Activated CD4-positive, alpha-beta T cell treated with anti-CD3 and anti-CD28 coated beads, Interleukin-2, amount 50 U/mL, for 48 hours (primary cell): ENCODE results near the gene APOBEC3C.
"Not testable (repeated sequence)": the region's sequence is repeated elsewhere in the genome, so short reads cannot be mapped to it uniquely, and the experiment has no call there.

Experiments used
- DNase-seq, 2 experiments: peaks; one replicate each; pipeline ENCODE4 v3.0.0-alpha.2; 2020

Gene APOBEC3C

GRCh38 chr22:39013942-39014722 lies at the start of gene APOBEC3C:
TSS of gene APOBEC3C (plus strand) at chr22:39014257. CDS start at chr22:39014363, 106 bp downstream.
- DNase-seq = peak; percentile 82 to 88

GRCh38 chr22:38964306-38964705 lies 49.8 kb upstream of the APOBEC3C start:
- no peak for DNase-seq

GRCh38 chr22:38964989-38965388 lies 49.1 kb upstream of the APOBEC3C start:
- DNase-seq = no peak

- no peak for DNase-seq
Observed at GRCh38 chr22:38965614-38966379, 48.3 kb upstream of the APOBEC3C start.

- no peak for DNase-seq
Observed at GRCh38 chr22:38966380-38966702, 47.7 kb upstream of the APOBEC3C start.

GRCh38 chr22:38966942-38967341 lies 47.1 kb upstream of the APOBEC3C start:
- DNase-seq = no peak

GRCh38 chr22:38967451-38968450 lies 46.3 kb upstream of the APOBEC3C start:
- DNase-seq = no peak

- DNase-seq = no peak
Observed at GRCh38 chr22:38968801-38969200, 45.3 kb upstream of the APOBEC3C start.

GRCh38 chr22:38970551-38970950 lies 43.5 kb upstream of the APOBEC3C start:
- no peak for DNase-seq

GRCh38 chr22:38971202-38971601 lies 42.9 kb upstream of the APOBEC3C start:
- DNase-seq = no peak

- no peak for DNase-seq
Observed at GRCh38 chr22:38971791-38972190, 42.3 kb upstream of the APOBEC3C start.

GRCh38 chr22:38972558-38972957 lies 41.5 kb upstream of the APOBEC3C start:
- no peak for DNase-seq

GRCh38 chr22:38973289-38974169 lies 40.5 kb upstream of the APOBEC3C start:
- peak; percentile 39 to 52 for DNase-seq

GRCh38 chr22:38974170-38974825 lies 39.8 kb upstream of the APOBEC3C start:
- no peak for DNase-seq

- no peak for DNase-seq
Observed at GRCh38 chr22:38974826-38975175, 39.3 kb upstream of the APOBEC3C start.

- not testable (repeated sequence) for DNase-seq
Observed at GRCh38 chr22:38977289-38977688, 36.8 kb upstream of the APOBEC3C start.

GRCh38 chr22:38980587-38980986 lies 33.5 kb upstream of the APOBEC3C start:
- DNase-seq = not testable (repeated sequence)

- DNase-seq = no peak
Observed at GRCh38 chr22:38981005-38981991, 32.8 kb upstream of the APOBEC3C start.

GRCh38 chr22:38981992-38982927 lies 31.8 kb upstream of the APOBEC3C start, which contains the start of gene APOBEC3B:
TSS of gene APOBEC3B (plus strand) at chr22:38982347. CDS start at chr22:38982454, 107 bp downstream.
- peak; percentile 50 to 69 for DNase-seq
